H9 (cell line): Measurements from ENCODE around the gene NDUFB4. TPM values are rescaled to one million over a fixed set of nuclear protein-coding genes. Genes with fewer than 3 reads are reported as not detected.
A peak's percentile ranks its signal among the peaks of the same experiment; 100 is the strongest.

Source experiments
- DNase-seq: peaks from one replicate; pipeline ENCODE4 v3.0.0-alpha.2; 2017
- H2AFZ ChIP-seq: one replicate; pipeline ENCODE4 v1.6.1; 2013; ENCODE audit warnings: mild to moderate bottlenecking, low read length, control low read depth, moderate library complexity
- H2AK5ac ChIP-seq: 2 replicates; pipeline ENCODE4 v1.6.1; 2013; ENCODE audit warnings: low read length, control low read depth, mixed read lengths; ENCODE audit not compliant: insufficient read length
- H2BK120ac ChIP-seq: one replicate; pipeline ENCODE4 v1.6.1; 2013; ENCODE audit warnings: low read depth, mild to moderate bottlenecking, low read length, control low read depth, inconsistent platforms; ENCODE audit not compliant: poor library complexity, severe bottlenecking
- H2BK12ac ChIP-seq: 2 replicates; pipeline ENCODE4 v1.6.1; 2013; ENCODE audit warnings: low read length, control low read depth, mixed read lengths, low read depth; ENCODE audit not compliant: insufficient read length
- H2BK15ac ChIP-seq: 2 replicates; pipeline ENCODE4 v1.6.1; 2013; ENCODE audit warnings: low read depth, low read length, control low read depth
- H2BK20ac ChIP-seq: one replicate; pipeline ENCODE4 v1.6.1; 2013; ENCODE audit warnings: low read depth, mild to moderate bottlenecking, low read length, control low read depth, inconsistent platforms; ENCODE audit not compliant: poor library complexity, severe bottlenecking
- H2BK5ac ChIP-seq: 2 replicates; pipeline ENCODE4 v1.6.1; 2013; ENCODE audit warnings: low read length, control low read depth, mixed read lengths; ENCODE audit not compliant: insufficient read length
- H3K14ac ChIP-seq: 2 replicates; pipeline ENCODE4 v1.6.1; 2013; ENCODE audit warnings: low read length, control low read depth; ENCODE audit not compliant: insufficient read depth
- H3K18ac ChIP-seq: 2 replicates; pipeline ENCODE4 v1.6.1; 2013; ENCODE audit warnings: low read depth, mild to moderate bottlenecking, mixed read lengths, low read length, control low read depth; ENCODE audit not compliant: insufficient read length
- H3K23ac ChIP-seq: 2 replicates; pipeline ENCODE4 v1.6.1; 2013; ENCODE audit warnings: low read length, control low read depth, mixed read lengths, low read depth; ENCODE audit not compliant: insufficient read length
- H3K23me2 ChIP-seq: 2 replicates; pipeline ENCODE4 v1.6.1; 2013; ENCODE audit warnings: low read depth, mild to moderate bottlenecking, mixed read lengths, low read length, control low read depth; ENCODE audit not compliant: insufficient read length, poor library complexity, severe bottlenecking
- H3K27ac ChIP-seq: 2 replicates; pipeline ENCODE4 v1.5.1; 2013; ENCODE audit warnings: low read length, control low read depth, mixed read lengths, low read depth; ENCODE audit not compliant: insufficient read length
- H3K27me3 ChIP-seq: 2 replicates; pipeline ENCODE4 v1.6.1; 2013; ENCODE audit warnings: low read length, control low read depth, inconsistent platforms; ENCODE audit not compliant: insufficient read depth
- H3K4ac ChIP-seq: 2 replicates; pipeline ENCODE4 v1.6.1; 2013; ENCODE audit warnings: low read depth, mild to moderate bottlenecking, control low read depth, inconsistent platforms, low read length, moderate library complexity
- H3K4me1 ChIP-seq: 2 replicates; pipeline ENCODE4 v1.6.1; 2013; ENCODE audit warnings: low read length, control low read depth, inconsistent platforms; ENCODE audit not compliant: insufficient read depth
- H3K4me2 ChIP-seq: 2 replicates; pipeline ENCODE4 v1.6.1; 2013; ENCODE audit warnings: low read length, control low read depth, mixed read lengths; ENCODE audit not compliant: insufficient read length, insufficient read depth
- H3K56ac ChIP-seq: 2 replicates; pipeline ENCODE4 v1.6.1; 2013; ENCODE audit warnings: low read depth, mild to moderate bottlenecking, mixed read lengths, low read length, control low read depth; ENCODE audit not compliant: insufficient read length
- H3K79me1 ChIP-seq: 2 replicates; pipeline ENCODE4 v1.6.1; 2013; ENCODE audit warnings: low read depth, mild to moderate bottlenecking, moderate library complexity, low read length, control low read depth, inconsistent platforms; ENCODE audit not compliant: insufficient read depth, poor library complexity, severe bottlenecking
- H3K79me2 ChIP-seq: 2 replicates; pipeline ENCODE4 v1.6.1; 2013; ENCODE audit warnings: low read length, control low read depth, inconsistent platforms; ENCODE audit not compliant: insufficient read depth
- H3K9ac ChIP-seq: 2 replicates; pipeline ENCODE4 v1.6.1; 2013; ENCODE audit warnings: low read length, control low read depth, mixed read lengths; ENCODE audit not compliant: insufficient read length; ENCODE audit errors: extremely low read depth
- H3K9me3 ChIP-seq: one replicate; pipeline ENCODE4 v1.6.1; 2013; ENCODE audit warnings: low read depth, low read length, inconsistent platforms; ENCODE audit not compliant: control insufficient read depth
- H3T11ph ChIP-seq: one replicate; pipeline ENCODE4 v1.6.1; 2013; ENCODE audit warnings: mild to moderate bottlenecking, low read length, control low read depth, inconsistent platforms
- H4K20me1 ChIP-seq: one replicate; pipeline ENCODE4 v1.6.1; 2013; ENCODE audit not compliant: control insufficient read depth, insufficient read length, insufficient read depth
- H4K5ac ChIP-seq: 2 replicates; pipeline ENCODE4 v1.6.1; 2013; ENCODE audit warnings: low read depth, mild to moderate bottlenecking, mixed read lengths, low read length, control low read depth; ENCODE audit not compliant: insufficient read length
- H4K8ac ChIP-seq: replicated peaks from 2 replicates; pipeline ENCODE4 v1.6.1; 2013; ENCODE audit warnings: low read length, control low read depth, mixed read lengths, low read depth; ENCODE audit not compliant: insufficient read length
- H4K91ac ChIP-seq: 2 replicates; pipeline ENCODE4 v1.6.1; 2013; ENCODE audit warnings: low read depth, mild to moderate bottlenecking, moderate library complexity, mixed read lengths, low read length, control low read depth; ENCODE audit not compliant: insufficient read length
- H3K27ac Mint-ChIP-seq, 3 experiments: 2 replicates in 2 of 3; 3 replicates in 1 of 3; pipeline ENCODE4 v1.8.0; 2020 to 2021; ENCODE audit warnings: mixed read lengths in 3 of 3, mild to moderate bottlenecking in 1 of 3, moderate library complexity in 1 of 3
- H3K27me3 Mint-ChIP-seq: 2 replicates; pipeline ENCODE4 v1.8.0; 2021; ENCODE audit warnings: low read depth, mild to moderate bottlenecking, moderate library complexity, mixed read lengths
- H3K36me3 Mint-ChIP-seq, 3 experiments: 2 replicates in 2 of 3; 3 replicates in 1 of 3; pipeline ENCODE4 v1.8.0; 2020 to 2021; ENCODE audit warnings: low read depth in 3 of 3, mixed read lengths in 3 of 3; ENCODE audit not compliant: insufficient read depth in 1 of 3
- H3K4me1 Mint-ChIP-seq, 2 experiments: 2 replicates each; pipeline ENCODE4 v1.8.0; 2020; ENCODE audit warnings: mixed read lengths in 2 of 2
- H3K4me3 Mint-ChIP-seq, 2 experiments: 2 replicates in 1 of 2; 3 replicates in 1 of 2; pipeline ENCODE4 v1.8.0; 2020 to 2021; ENCODE audit warnings: mild to moderate bottlenecking in 2 of 2, mixed read lengths in 2 of 2, moderate library complexity in 1 of 2
- H3K9me3 Mint-ChIP-seq, 2 experiments: 2 replicates in 1 of 2; 3 replicates in 1 of 2; pipeline ENCODE4 v1.8.0; 2020; ENCODE audit warnings: mild to moderate bottlenecking in 2 of 2, mixed read lengths in 2 of 2, moderate library complexity in 1 of 2
- CTCF ChIP-seq: fragments of 200-600 bp; sonication (generic); conservative IDR thresholded peaks from 3 replicates; pipeline ENCODE4 v1.8.0; 2021; ENCODE audit warnings: antibody characterized with exemption, mild to moderate bottlenecking
- total RNA-seq: library from RNA; stranded (reverse); gene quantifications from 2 replicates; pipeline ENCODE4 v1.2.1, GENCODE V29; 2021

The NDUFB4 gene
- total RNA-seq, 1 experiment from 2014 or later = 217 TPM

- Histone ChIP-seq H3K4ac (no peak overlapping the region), H3K14ac (no peak overlapping the region), H2AK5ac (no peak overlapping the region), H3K18ac (no peak overlapping the region), H2BK15ac (no peak overlapping the region), H2BK120ac (no peak overlapping the region), H4K20me1 (no peaks in the 10 kb centered on the region), H3K23ac (no peak overlapping the region), H3T11ph (no peak overlapping the region), H2BK20ac (no peak overlapping the region), H3K4me1 (no peaks in the 10 kb centered on the region), H2BK5ac (no peak overlapping the region), H4K5ac (no peak overlapping the region), H4K91ac (no peak overlapping the region), H3K9me3 (no peaks in the 10 kb centered on the region), H3K79me2 (no peaks in the 10 kb centered on the region), H3K27me3 (no peaks in the 10 kb centered on the region), H3K56ac (no peak overlapping the region), H3K27ac (no peak overlapping the region), H3K79me1 (no peaks in the 10 kb centered on the region), H4K8ac (no peak overlapping the region), H3K9ac (no peak overlapping the region), H3K4me2 (no peak overlapping the region), H2BK12ac (no peak overlapping the region), H2AFZ (no peak overlapping the region), H3K23me2 (no peaks in the 10 kb centered on the region)
- Mint-ChIP-seq H3K9me3 (no peaks in the 10 kb centered on the region), H3K27ac (no peak overlapping the region), H3K36me3 (peaks cover 6 to 23% (median 21%) of the 10 kb centered on the region in 3 experiments; a peak in 6 of 7 replicates), H3K4me3 (no peak overlapping the region), H3K4me1 (peaks cover 3 to 5% of the 10 kb centered on the region in 2 experiments), H3K27me3 (no peaks in the 10 kb centered on the region)
- TF ChIP-seq CTCF = no peak
- peak; percentile 29 for DNase-seq
Measured at GRCh38 chr3:120604784-120605183, 8.6 kb downstream of the NDUFB4 start.
